ENCODE results near the gene CDKAL1.

CDKAL1 gene

DNA sequence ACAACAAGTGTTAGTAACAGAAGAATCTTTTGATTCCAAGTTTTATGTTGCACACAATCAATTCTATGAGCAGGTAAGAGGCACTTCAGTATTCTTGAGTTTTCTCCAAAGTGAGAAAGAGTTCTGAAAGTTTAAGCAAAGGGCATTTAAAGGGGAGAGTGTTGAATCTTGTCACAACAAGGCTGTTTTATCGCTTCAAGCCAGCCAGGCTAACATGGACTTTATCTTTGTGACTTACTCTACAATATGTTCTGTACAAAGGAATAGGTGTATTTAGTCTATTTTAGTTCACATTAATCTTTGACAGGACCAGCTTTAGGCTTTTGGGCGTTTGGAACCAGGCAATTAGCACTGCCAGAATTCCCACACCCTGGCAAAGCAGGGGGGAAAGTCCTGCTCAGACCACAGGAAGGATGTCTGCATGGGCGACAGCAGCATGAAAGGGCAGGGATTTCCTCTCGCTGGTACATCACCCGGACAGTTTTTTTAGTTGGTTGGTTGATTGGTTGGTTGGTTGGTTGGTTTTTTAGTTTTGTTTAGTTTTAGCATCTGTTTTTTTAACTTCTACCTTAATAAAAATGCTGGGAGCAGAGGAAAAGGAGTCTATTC, 663.9 kb downstream of the CDKAL1 start:
- H3K36me3 ChIP-seq (replicated peaks; ENCODE audit: insufficient read depth, low read length): no peaks in the 10 kb centered on the region
- no peak overlapping the region for H3K4me3 ChIP-seq (ENCODE audit: low read length)
- no peak overlapping the region for H3K9ac ChIP-seq (ENCODE audit: low read length)
- H3K79me2 ChIP-seq (ENCODE audit: low read length): no peaks in the 10 kb centered on the region
- H3F3A ChIP-seq (ENCODE audit: insufficient read depth, low read length): no peaks in the 10 kb centered on the region
- no peaks in the 10 kb centered on the region for H3K27me3 ChIP-seq (replicated peaks; ENCODE audit: insufficient read depth, low read length)
- H3K4me2 ChIP-seq (ENCODE audit: low read depth, low read length): no peak overlapping the region
- no peak for TF ChIP-seq CTCF (IDR thresholded peaks at IDR 0.05; ENCODE audit: low read length)
- no peak for TF ChIP-seq EZH2phosphoT487 (IDR thresholded peaks at IDR 0.05; ENCODE audit: low read length)
- no peak for TF ChIP-seq EZH2 (optimal IDR thresholded peaks at IDR 0.05; ENCODE audit: low read depth, low read length)
- no peaks in the 10 kb centered on the region for H4K20me1 ChIP-seq (ENCODE audit: insufficient read depth, low read length)
- H3K9me2 ChIP-seq (replicated peaks; ENCODE audit: insufficient read depth, low read length): no peaks in the 10 kb centered on the region
- H3K9me3 ChIP-seq (replicated peaks; ENCODE audit: insufficient read depth, low read length): no peaks in the 10 kb centered on the region
- H3K27ac ChIP-seq (ENCODE audit: low read length): no peak overlapping the region
- H3K4me1 ChIP-seq (ENCODE audit: low read length): no peaks in the 10 kb centered on the region
- no peak overlapping the region for H2AFZ ChIP-seq (ENCODE audit: low read length)
- no peak for DNase-seq

- Histone ChIP-seq H3K9ac (ENCODE audit: low read length) (no peak overlapping the region), H4K20me1 (ENCODE audit: insufficient read depth, low read length) (no peaks in the 10 kb centered on the region), H3F3A (ENCODE audit: insufficient read depth, low read length) (no peaks in the 10 kb centered on the region), H3K79me2 (ENCODE audit: low read length) (no peaks in the 10 kb centered on the region), H3K4me3 (ENCODE audit: low read length) (no peak overlapping the region), H3K36me3 (replicated peaks; ENCODE audit: insufficient read depth, low read length) (no peaks in the 10 kb centered on the region), H3K4me2 (ENCODE audit: low read depth, low read length) (no peak overlapping the region), H3K4me1 (ENCODE audit: low read length) (no peaks in the 10 kb centered on the region), H3K9me3 (replicated peaks; ENCODE audit: insufficient read depth, low read length) (no peaks in the 10 kb centered on the region), H3K27me3 (replicated peaks; ENCODE audit: insufficient read depth, low read length) (no peaks in the 10 kb centered on the region), H2AFZ (ENCODE audit: low read length) (no peak overlapping the region), H3K9me2 (replicated peaks; ENCODE audit: insufficient read depth, low read length) (no peaks in the 10 kb centered on the region), H3K27ac (ENCODE audit: low read length) (no peak overlapping the region)
- TF ChIP-seq CTCF (IDR thresholded peaks at IDR 0.05; ENCODE audit: low read length) (no peak), EZH2phosphoT487 (IDR thresholded peaks at IDR 0.05; ENCODE audit: low read length) (no peak), EZH2 (optimal IDR thresholded peaks at IDR 0.05; ENCODE audit: low read depth, low read length) (no peak)
- DNase-seq: no peak
Observed at GRCh38 chr6:21199262-21199661, 665.0 kb downstream of the CDKAL1 start.

DNA sequence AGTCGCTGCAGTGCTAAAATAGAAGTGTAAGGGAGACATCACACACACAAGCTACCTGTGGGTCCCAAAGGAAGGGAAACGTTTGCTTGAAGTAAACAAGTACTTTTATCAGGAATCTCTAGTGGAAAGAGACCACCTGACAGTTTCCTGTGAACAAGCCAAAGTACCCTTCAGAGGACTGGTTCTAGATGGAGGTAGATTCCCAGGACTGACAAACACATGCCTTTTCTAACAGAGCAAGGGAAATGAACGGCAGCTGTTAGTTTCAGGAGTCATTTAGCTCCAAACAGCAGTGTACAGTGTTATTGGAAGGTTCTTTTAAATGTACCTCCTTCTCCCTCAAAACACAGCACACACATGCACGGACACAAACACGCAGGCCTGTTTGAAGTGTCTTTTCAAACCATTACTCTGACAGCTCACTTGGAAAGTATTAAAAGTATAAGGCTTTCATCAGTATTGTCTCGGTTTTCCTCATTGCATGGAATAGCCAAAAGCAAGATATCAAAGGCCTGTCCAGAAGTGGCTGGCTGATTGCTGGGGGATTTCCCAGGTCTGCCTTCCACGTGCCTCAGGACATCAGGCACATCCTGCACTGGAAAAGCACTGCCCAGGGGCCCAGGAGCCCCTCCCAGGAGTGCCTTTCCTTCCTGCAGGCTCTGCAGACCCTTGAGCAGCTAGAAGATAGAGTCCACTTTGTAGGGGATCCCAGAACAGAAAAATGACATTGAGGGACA, 666.0 kb downstream of the CDKAL1 start:
- DNase-seq: peak; percentile 9
- H3F3A ChIP-seq (ENCODE audit: insufficient read depth, low read length): no peaks in the 10 kb centered on the region
- no peaks in the 10 kb centered on the region for H3K9me3 ChIP-seq (replicated peaks; ENCODE audit: insufficient read depth, low read length)
- no peaks in the 10 kb centered on the region for H3K79me2 ChIP-seq (ENCODE audit: low read length)
- no peaks in the 10 kb centered on the region for H3K36me3 ChIP-seq (replicated peaks; ENCODE audit: insufficient read depth, low read length)
- H3K4me2 ChIP-seq (ENCODE audit: low read depth, low read length): no peak overlapping the region
- no peak overlapping the region for H3K9ac ChIP-seq (ENCODE audit: low read length)
- no peak overlapping the region for H2AFZ ChIP-seq (ENCODE audit: low read length)
- H3K27me3 ChIP-seq (replicated peaks; ENCODE audit: insufficient read depth, low read length): no peaks in the 10 kb centered on the region
- TF ChIP-seq CTCF (IDR thresholded peaks at IDR 0.05; ENCODE audit: low read length) (no peak), EZH2 (optimal IDR thresholded peaks at IDR 0.05; ENCODE audit: low read depth, low read length) (no peak), EZH2phosphoT487 (IDR thresholded peaks at IDR 0.05; ENCODE audit: low read length) (no peak)
- H3K9me2 ChIP-seq (replicated peaks; ENCODE audit: insufficient read depth, low read length): no peaks in the 10 kb centered on the region
- H3K4me3 ChIP-seq (ENCODE audit: low read length): no peak overlapping the region
- H4K20me1 ChIP-seq (ENCODE audit: insufficient read depth, low read length): no peaks in the 10 kb centered on the region
- H3K27ac ChIP-seq (ENCODE audit: low read length): no peak overlapping the region
- H3K4me1 ChIP-seq (ENCODE audit: low read length): no peaks in the 10 kb centered on the region
